ENCODE measurements around the gene DLK1.

DLK1 gene

GRCh38 chr14:100778526-100778882 is 51.8 kb downstream of the DLK1 start:
- DNase-seq = peak; percentile 48

- no peak for DNase-seq
Observed at GRCh38 chr14:100778951-100779690, 52.4 kb downstream of the DLK1 start.

GRCh38 chr14:100779691-100780080 is 53.0 kb downstream of the DLK1 start:
- peak; percentile 43 for DNase-seq

GRCh38 chr14:100780246-100780645 is 53.6 kb downstream of the DLK1 start:
- DNase-seq = no peak

GRCh38 chr14:100780646-100781355 is 54.1 kb downstream of the DLK1 start:
- DNase-seq = no peak

- no peak for DNase-seq
Observed at GRCh38 chr14:100781952-100782351, 55.3 kb downstream of the DLK1 start.

GRCh38 chr14:100782516-100783320 is 56.0 kb downstream of the DLK1 start:
- no peak for DNase-seq

DNA sequence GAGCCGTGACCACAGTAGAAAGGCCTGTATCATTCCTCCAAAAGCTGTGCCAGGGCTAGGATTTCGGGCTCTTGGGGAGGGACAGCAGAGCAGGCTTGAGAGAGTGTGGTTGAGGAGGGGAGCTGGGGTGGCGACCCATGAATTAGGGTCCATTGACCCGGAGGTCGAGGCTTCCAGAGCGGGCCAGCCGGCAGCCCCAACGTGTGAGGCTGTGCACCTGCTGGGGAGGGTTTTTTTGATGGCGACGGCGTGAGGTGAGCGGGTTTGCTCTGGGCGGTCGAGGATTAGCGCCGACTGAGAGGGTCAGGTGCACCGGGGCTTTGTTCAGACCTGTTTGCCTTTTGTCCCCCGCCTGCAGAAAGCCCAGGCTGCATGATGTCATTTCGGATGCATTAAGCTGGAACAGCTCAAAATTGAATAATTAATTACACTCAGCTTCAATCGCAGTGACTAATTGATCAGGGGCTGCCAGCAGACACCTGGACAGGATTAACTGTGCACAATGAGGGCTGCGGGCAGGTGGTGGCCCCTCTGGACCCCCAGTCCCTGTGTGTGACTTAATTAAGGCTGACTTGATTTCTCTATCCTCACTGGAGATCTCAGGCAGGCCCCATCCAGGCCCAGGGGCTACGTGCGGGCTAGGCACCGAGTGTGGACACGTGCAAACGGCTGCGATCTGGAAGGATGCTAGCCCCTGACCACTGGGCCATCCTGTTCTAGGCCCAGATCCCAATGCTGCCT is 57.1 kb downstream of the DLK1 start:
- no peak for DNase-seq

- no peak for DNase-seq
Observed at GRCh38 chr14:100784523-100785337, 58.0 kb downstream of the DLK1 start.

DNA sequence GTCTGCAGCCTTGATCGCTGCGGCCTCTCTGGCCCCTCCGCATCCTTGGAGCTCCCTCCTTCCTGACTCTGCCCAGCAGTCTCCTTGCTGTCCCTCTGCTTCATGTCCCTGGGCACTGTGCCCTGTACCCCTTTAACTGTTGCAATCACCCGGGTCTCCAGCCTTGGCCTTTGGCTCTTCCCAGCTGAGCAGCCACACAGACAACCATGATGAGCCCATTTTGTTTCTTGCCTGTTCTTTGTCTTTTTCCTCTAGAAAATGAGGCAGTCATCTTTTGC is 58.6 kb downstream of the DLK1 start:
- no peak for DNase-seq

- DNase-seq = no peak
Observed at GRCh38 chr14:100785626-100786025, 58.9 kb downstream of the DLK1 start.

DNA sequence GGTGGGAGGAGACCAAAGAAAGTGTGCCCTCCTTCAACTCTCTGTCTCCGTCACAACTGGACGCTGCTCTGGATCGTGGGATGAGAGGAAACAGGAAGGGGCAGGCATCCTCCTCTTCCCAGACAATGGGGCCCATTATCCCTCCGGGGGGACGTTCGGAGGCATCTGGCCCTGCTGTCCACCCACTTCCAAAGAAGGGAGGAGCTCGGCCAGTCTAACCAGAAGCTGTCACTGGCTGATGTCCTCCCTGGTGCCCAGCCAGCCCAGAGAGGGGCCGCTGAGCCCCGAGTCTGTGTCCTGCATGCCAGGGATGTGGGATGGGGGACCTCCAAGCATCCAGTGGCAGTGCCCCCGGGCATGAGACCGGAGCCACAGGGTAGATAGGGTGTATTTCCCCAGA is 59.4 kb downstream of the DLK1 start:
- no peak for DNase-seq

- no peak for DNase-seq
Observed at GRCh38 chr14:100786576-100787219, 60.0 kb downstream of the DLK1 start.

DNA sequence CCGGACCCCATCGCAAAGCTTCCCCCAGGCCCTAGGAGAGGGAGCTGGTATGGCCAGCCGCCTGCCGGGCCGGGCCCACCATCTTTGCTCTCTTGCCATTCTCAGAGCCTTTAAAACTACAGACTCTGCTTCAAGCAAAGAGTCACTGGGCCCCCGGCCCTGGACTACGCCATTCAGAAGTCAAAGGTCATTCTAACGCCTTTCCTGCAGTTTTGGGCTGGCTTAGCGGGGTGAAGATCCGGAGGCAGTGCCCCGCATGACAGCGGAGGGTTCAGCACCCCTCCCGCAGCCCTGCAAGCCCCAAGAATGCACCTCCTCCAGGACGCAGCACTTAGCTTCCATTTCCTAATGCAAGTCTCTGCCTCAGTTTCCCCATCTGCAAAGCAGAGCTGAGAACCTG is 61.0 kb downstream of the DLK1 start:
- DNase-seq = no peak
